NB4 (cell line): Measurements from ENCODE around the gene SERPINB6.

Experiments used
- MAX ChIP-seq: IDR thresholded peaks from 2 replicates; pipeline ENCODE4 v1.6.1; 2011; ENCODE audit warnings: low read depth, low read length
- MYC ChIP-seq: IDR thresholded peaks from 2 replicates; pipeline ENCODE4 v1.6.1; 2011; ENCODE audit warnings: low read depth, low read length
- POLR2A ChIP-seq: IDR thresholded peaks from 2 replicates; pipeline ENCODE4 v1.6.1; 2011; ENCODE audit warnings: mild to moderate bottlenecking; ENCODE audit not compliant: insufficient read length; ENCODE audit errors: extremely low read depth
- TF ChIP-seq, protein P1 (sequence below): IDR thresholded peaks from one replicate; pipeline ENCODE4 v1.5.1; 2012; ENCODE audit warnings: low read depth, low read length

DNA sequence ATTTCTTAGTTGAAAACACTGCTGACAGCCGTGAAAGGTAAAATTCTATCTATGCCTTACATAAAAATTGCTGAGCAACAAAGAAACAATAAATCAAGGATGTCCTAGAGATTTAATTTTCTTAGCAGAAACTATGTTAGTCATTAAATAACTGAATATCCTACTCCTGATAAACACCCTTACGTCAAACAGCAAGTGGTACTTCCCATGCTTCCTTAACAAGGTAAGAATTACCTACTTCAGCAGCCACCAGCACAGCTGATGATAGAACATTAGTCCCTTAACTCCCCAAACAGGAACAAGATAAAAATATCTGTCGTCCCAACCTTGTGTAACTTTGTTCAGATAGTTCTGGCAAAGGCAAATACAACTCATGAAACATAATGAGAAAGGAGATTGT lies 8.7 kb downstream of the SERPINB6 start:
- TF ChIP-seq, protein P1, sequence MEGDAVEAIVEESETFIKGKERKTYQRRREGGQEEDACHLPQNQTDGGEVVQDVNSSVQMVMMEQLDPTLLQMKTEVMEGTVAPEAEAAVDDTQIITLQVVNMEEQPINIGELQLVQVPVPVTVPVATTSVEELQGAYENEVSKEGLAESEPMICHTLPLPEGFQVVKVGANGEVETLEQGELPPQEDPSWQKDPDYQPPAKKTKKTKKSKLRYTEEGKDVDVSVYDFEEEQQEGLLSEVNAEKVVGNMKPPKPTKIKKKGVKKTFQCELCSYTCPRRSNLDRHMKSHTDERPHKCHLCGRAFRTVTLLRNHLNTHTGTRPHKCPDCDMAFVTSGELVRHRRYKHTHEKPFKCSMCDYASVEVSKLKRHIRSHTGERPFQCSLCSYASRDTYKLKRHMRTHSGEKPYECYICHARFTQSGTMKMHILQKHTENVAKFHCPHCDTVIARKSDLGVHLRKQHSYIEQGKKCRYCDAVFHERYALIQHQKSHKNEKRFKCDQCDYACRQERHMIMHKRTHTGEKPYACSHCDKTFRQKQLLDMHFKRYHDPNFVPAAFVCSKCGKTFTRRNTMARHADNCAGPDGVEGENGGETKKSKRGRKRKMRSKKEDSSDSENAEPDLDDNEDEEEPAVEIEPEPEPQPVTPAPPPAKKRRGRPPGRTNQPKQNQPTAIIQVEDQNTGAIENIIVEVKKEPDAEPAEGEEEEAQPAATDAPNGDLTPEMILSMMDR: no peak
- TF ChIP-seq POLR2A (no peak), MYC (no peak), MAX (no peak)
